Ectodermal cell (in vitro differentiated cells): ENCODE data around the gene SSX2IP.
"Not testable (repeated sequence)": the region's sequence is repeated elsewhere in the genome, so short reads cannot be mapped to it uniquely, and the experiment has no call there.

Experiments used
- H3K27ac ChIP-seq: 2 replicates; pipeline ENCODE4 v1.7.0; 2013; ENCODE audit warnings: mild to moderate bottlenecking, low read depth, low read length; ENCODE audit not compliant: insufficient read depth, poor library complexity, severe bottlenecking
- H3K27me3 ChIP-seq: 2 replicates; pipeline ENCODE4 v1.7.0; 2013; ENCODE audit warnings: mild to moderate bottlenecking, low read length; ENCODE audit not compliant: insufficient read depth, control insufficient read depth, poor library complexity, severe bottlenecking
- H3K36me3 ChIP-seq: one replicate; pipeline ENCODE4 v1.7.0; 2013; ENCODE audit warnings: low read length; ENCODE audit not compliant: control insufficient read depth, insufficient read depth
- H3K4me1 ChIP-seq: one replicate; pipeline ENCODE4 v1.7.0; 2013; ENCODE audit warnings: low read length; ENCODE audit not compliant: control insufficient read depth, insufficient read depth
- H3K4me3 ChIP-seq: 2 replicates; pipeline ENCODE4 v1.7.0; 2013; ENCODE audit warnings: low read depth, low read length, control low read depth; ENCODE audit not compliant: insufficient read depth
- H3K9me3 ChIP-seq: 2 replicates; pipeline ENCODE4 v1.7.0; 2013; ENCODE audit warnings: mild to moderate bottlenecking, low read length, moderate library complexity; ENCODE audit not compliant: control insufficient read depth
- WGBS, 2 experiments: methylation state at CpG; one replicate each; pipeline ENCODE4 v1.1.7; 2013; ENCODE audit warnings: missing lambda C conversion rate in 2 of 2; 5-methylcytosine and 5-hydroxymethylcytosine counted together

The SSX2IP gene

GRCh38 chr1:84726593-84727499, 36.6 kb upstream of the SSX2IP start:
- no peak overlapping the region for H3K27ac ChIP-seq
- WGBS, 2 experiments: 98 to 99% methylated on average over 2 of the region's 2 CpGs

DNA sequence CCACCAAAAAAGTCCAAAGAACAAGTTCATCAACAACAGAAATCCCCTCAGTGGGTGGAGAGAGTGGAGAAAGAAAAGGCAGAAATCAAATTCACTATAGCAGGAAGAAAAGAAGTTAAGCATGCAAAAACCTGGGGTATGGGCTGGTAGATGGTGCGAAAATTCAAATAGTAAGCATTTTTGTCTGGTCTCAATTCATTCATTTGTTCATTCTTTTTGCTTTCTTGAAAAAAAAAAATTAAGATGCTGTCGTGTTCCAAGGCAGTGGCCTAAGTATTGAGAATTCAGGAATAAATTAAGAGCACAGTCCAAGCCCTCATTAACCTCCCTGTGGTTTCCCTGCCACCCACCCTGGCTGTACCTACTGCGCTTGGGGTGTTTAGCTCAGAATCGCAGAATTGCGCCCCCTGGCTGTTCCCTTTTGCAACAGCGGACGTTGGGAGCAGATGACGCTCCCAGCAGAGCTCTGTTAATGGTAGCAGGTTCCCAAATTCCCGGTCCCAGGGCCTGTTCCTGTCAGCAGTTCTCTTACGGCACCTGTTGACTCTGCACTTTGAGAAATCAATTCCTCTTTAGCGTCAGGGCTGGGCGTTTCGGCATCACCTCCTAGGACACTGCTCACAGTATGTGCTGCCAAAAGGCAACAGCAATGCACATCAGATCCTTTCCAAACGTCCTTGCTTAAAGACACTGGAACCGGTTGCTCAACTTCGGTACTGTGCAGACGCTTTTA, 34.0 kb upstream of the SSX2IP start:
- Histone ChIP-seq H3K4me1 (no peaks in the 10 kb centered on the region), H3K4me3 (no peak overlapping the region), H3K36me3 (no peaks in the 10 kb centered on the region), H3K9me3 (no peaks in the 10 kb centered on the region), H3K27me3 (no peaks in the 10 kb centered on the region), H3K27ac (no peak overlapping the region)
- WGBS, 2 experiments: 68 to 70% methylated on average over 17 of the region's 17 CpGs

More at GRCh38 chr1:84726593-84727499, 36.6 kb upstream of the SSX2IP start:
- H3K36me3 ChIP-seq: no peaks in the 10 kb centered on the region
- no peak overlapping the region for H3K4me3 ChIP-seq
- no peaks in the 10 kb centered on the region for H3K27me3 ChIP-seq
- no peaks in the 10 kb centered on the region for H3K9me3 ChIP-seq
- no peaks in the 10 kb centered on the region for H3K4me1 ChIP-seq

- H3K9me3 ChIP-seq: no peaks in the 10 kb centered on the region
- WGBS, 2 experiments: 84 to 99% methylated on average over 2 to 3 of the region's 3 CpGs
- H3K4me3 ChIP-seq: no peak overlapping the region
- H3K36me3 ChIP-seq: no peaks in the 10 kb centered on the region
- no peaks in the 10 kb centered on the region for H3K27me3 ChIP-seq
- no peaks in the 10 kb centered on the region for H3K4me1 ChIP-seq
- no peak overlapping the region for H3K27ac ChIP-seq
Observed at GRCh38 chr1:84722794-84723193, 32.5 kb upstream of the SSX2IP start.

DNA sequence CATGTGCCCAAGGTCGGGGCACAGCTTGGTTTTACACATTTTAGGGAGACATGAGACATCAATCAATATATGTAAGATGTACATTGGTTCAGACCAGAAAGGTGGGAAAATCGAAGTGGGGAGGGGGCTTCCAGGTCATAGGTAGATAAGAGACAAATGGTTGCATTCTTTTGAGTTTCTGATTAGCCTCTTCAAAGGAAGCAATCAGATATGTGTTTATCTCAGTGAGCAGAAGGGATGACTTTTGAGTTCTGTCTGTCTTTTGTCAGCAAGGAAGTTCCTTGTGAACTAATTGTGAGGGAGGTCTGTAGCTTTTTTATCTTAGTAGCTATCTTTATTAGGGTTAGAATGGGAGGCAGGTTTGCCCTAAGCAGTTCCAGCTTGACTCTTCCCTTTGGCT, 31.6 kb upstream of the SSX2IP start:
- H3K4me3 ChIP-seq, H3K9me3 ChIP-seq, H3K4me1 ChIP-seq, H3K36me3 ChIP-seq, H3K27ac ChIP-seq, H3K27me3 ChIP-seq: not testable (repeated sequence)
- 91 to 95% methylated on average over 2 of the region's 2 CpGs for WGBS, 2 experiments

DNA sequence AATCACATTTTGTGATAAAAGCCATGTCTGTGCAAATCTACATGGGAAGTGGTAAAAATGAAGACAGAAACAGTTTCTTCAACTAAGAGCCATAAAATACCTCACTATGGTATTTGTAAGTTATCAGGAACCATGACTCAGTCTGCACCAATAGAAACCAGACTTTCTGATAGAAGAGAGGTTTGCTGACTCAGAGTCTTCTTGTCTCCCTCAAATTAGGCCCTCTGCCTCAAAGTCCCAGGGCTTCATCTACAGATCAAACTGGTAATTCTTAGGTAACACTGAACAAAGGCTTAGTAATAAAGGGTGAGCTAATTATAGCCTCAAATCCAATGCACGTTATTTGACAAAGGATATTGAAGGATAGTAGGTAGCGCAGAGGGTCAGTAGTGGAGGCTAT, 30.9 kb upstream of the SSX2IP start:
- H3K9me3 ChIP-seq: no peaks in the 10 kb centered on the region
- H3K36me3 ChIP-seq: no peaks in the 10 kb centered on the region
- peaks cover 1% of the 10 kb centered on the region for H3K4me1 ChIP-seq
- 92 to 100% methylated on average over 2 of the region's 2 CpGs for WGBS, 2 experiments
- no peaks in the 10 kb centered on the region for H3K27me3 ChIP-seq
- H3K4me3 ChIP-seq: no peak overlapping the region
- H3K27ac ChIP-seq: no peak overlapping the region

DNA sequence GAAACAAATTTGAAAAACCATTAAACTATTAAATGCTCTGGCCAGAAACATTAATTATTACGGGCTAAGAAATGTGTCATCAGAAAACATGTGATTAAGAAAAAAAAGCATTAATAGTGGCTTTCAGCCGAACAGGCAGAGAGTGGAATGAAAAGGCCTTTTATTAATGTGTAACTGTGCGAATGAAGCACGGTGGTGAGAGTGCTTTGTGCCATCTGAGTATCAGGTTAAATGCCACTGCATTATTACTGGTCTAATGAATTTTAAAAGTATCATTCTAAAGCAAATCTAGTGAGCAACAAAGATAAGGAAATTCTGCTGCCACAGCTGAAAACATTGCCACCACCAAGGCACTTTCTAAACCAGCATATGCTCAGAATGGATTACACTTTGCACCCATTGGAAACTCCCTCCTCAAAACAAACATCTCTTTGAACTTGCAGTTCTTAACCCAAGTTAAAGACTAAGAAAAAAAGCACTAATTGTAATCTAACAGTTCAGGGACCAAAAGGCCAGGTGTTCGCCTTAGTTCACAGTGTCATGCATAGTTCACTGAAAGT, 30.0 kb upstream of the SSX2IP start:
- peaks cover 8% of the 10 kb centered on the region for H3K4me1 ChIP-seq
- no peak overlapping the region for H3K27ac ChIP-seq
- no peak overlapping the region for H3K4me3 ChIP-seq
- 92 to 95% methylated on average over 5 of the region's 5 CpGs for WGBS, 2 experiments
- no peaks in the 10 kb centered on the region for H3K36me3 ChIP-seq
- H3K9me3 ChIP-seq: no peaks in the 10 kb centered on the region
- no peaks in the 10 kb centered on the region for H3K27me3 ChIP-seq

DNA sequence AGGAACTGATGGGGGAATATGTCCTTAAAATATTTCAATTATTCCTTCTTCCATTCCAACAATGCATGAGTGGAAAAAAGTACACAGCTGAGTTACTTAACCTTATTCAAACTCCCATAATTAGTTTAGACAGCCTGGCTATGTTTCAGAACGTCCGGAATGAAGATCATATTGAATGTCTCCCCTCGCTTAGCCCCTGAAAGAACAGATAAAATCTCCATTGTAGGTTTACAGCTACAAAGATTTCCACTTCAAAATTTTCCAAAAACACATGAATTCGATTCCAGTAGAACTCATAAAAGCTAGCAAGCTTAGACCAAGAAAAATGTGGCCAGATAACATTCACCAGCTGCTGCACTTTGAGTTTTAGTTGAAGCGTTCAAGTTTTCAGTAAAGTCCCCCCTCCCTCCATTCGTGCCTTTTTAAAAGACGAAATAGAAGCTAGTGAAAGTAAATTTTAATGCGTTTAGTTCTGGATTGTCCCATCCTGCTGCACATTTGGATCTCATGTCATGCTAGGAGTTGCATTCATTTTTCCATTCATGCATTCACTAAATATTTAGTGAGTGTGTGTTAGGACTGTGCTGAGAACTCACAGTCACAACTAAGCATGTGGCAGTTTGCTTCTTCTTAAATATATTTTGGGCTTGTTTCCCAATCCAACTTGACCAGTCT, 29.4 kb upstream of the SSX2IP start:
- Histone ChIP-seq H3K27ac (no peak overlapping the region), H3K4me1 (peaks cover 14% of the 10 kb centered on the region), H3K9me3 (no peaks in the 10 kb centered on the region), H3K4me3 (no peak overlapping the region), H3K36me3 (no peaks in the 10 kb centered on the region), H3K27me3 (no peaks in the 10 kb centered on the region)
- WGBS, 2 experiments: 90 to 95% methylated on average over 6 to 8 of the region's 8 CpGs

- no peaks in the 10 kb centered on the region for H3K36me3 ChIP-seq
- H3K9me3 ChIP-seq: no peaks in the 10 kb centered on the region
- no peaks in the 10 kb centered on the region for H3K27me3 ChIP-seq
- H3K4me3 ChIP-seq: no peak overlapping the region
- H3K4me1 ChIP-seq: peaks cover 20% of the 10 kb centered on the region
- WGBS, 2 experiments: 52 to 58% methylated on average over 3 of the region's 3 CpGs
- no peak overlapping the region for H3K27ac ChIP-seq
Observed at GRCh38 chr1:84715342-84716019, 25.2 kb upstream of the SSX2IP start.

- Histone ChIP-seq H3K4me1 (peaks cover 20% of the 10 kb centered on the region), H3K36me3 (no peaks in the 10 kb centered on the region), H3K9me3 (no peaks in the 10 kb centered on the region), H3K27ac (no peak overlapping the region), H3K27me3 (no peaks in the 10 kb centered on the region), H3K4me3 (no peak overlapping the region)
- WGBS, 2 experiments: 93 to 100% methylated on average over 3 of the region's 3 CpGs
Observed at GRCh38 chr1:84712276-84712874, 22.1 kb upstream of the SSX2IP start.
